GM19099 (cell line): Measurements from ENCODE around the gene COL28A1.

Source experiments
- POLR2A ChIP-seq: IDR thresholded peaks from 3 replicates; pipeline ENCODE4 v1.6.1; 2011; ENCODE audit warnings: low read depth; ENCODE audit not compliant: insufficient read length; ENCODE audit errors: extremely low read depth

COL28A1 gene

GRCh38 chr7:7535691-7536090 lies at the start of gene COL28A1:
Gene COL28A1, minus strand, starts transcription at chr7:7535873. Its CDS starts 2,998 bp downstream, at chr7:7532875.
- no peak for TF ChIP-seq POLR2A

GRCh38 chr7:7584653-7585052 lies 49.0 kb upstream of the COL28A1 start:
- no peak for TF ChIP-seq POLR2A

DNA sequence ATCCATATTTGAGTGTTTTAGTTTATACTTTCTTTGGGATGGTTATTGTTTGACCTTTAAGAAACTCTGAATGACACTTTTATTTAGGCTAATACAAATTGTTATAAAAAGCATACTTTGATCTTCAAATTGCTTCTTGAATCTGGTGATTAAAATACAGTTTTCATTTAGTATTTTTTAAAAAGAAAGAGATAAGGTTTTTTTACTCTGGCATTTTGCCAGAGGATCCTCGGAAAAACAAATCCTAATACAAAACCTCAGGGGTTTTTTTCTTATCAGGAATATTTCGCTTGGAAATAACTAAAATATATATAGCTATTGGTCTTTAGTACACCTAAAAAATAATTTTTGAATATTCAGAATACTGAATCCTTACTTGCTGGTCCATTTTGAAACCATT lies 48.1 kb upstream of the COL28A1 start:
- TF ChIP-seq POLR2A, result no peak

GRCh38 chr7:7582596-7582995 lies 46.9 kb upstream of the COL28A1 start:
- no peak for TF ChIP-seq POLR2A

GRCh38 chr7:7581531-7582179 lies 46.0 kb upstream of the COL28A1 start:
- TF ChIP-seq POLR2A, result no peak

GRCh38 chr7:7579638-7580037 lies 44.0 kb upstream of the COL28A1 start:
- no peak for TF ChIP-seq POLR2A

DNA sequence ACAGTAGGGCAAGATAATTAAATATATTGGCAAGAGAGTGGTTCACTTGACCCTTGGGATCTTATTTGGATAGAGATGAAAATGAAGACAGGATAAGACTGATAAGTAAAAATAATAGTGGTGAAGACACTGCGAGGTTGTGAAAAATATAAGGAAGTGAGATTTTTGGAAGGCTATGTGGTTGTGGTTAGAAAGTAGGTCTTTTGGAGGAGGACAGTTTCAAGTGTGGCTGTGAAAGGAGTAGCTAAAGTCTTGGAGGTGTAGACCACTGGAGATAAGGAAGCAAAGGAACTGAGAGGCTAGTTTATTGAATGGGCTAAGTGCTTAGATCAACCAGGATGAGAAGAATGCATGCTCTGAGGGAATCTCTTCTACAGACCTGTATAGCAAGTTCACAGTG lies 42.2 kb upstream of the COL28A1 start:
- no peak for TF ChIP-seq POLR2A

GRCh38 chr7:7576344-7576743 lies 40.7 kb upstream of the COL28A1 start:
- no peak for TF ChIP-seq POLR2A

DNA sequence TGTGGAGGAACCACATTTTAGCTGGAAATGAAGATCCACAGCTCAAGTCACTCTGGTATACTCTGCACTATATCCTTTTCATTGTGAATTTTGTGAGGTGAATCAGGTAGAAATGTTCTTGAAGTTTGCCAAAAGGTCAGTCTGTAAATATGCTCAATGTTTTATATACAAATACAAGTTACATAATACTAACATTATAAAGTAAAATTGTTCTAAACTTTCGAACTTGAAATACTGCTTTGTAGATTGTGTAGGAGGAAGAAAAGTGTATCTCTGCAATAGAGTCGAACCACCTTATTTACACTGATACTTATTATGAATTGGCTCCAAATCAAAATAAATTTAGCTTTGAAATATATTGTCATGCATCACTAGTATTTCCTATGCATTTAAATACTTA lies 38.0 kb upstream of the COL28A1 start:
- no peak for TF ChIP-seq POLR2A

DNA sequence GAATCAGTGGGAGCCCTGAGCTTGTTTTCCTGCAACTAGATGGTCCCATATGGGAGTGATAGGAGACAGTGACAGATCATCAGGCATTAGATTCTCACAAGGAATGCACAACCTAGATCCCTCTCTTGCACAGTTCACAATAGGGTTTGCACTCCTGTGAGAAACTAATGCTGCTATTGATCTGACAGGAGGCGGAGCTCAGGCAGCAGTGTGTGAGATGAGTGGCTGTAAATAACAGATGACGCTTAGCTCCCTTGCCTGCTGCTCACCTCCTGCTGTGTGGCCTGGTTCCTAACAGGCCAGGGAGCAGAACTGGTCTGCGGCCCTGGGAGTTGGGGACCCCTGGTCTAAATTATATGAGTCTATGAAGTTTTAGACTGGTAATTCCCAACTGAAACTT lies 34.9 kb upstream of the COL28A1 start:
- no peak for TF ChIP-seq POLR2A

GRCh38 chr7:7569615-7570014 lies 33.9 kb upstream of the COL28A1 start:
- TF ChIP-seq POLR2A, result no peak

GRCh38 chr7:7569081-7569527 lies 33.4 kb upstream of the COL28A1 start:
- TF ChIP-seq POLR2A, result peak; percentile 33

DNA sequence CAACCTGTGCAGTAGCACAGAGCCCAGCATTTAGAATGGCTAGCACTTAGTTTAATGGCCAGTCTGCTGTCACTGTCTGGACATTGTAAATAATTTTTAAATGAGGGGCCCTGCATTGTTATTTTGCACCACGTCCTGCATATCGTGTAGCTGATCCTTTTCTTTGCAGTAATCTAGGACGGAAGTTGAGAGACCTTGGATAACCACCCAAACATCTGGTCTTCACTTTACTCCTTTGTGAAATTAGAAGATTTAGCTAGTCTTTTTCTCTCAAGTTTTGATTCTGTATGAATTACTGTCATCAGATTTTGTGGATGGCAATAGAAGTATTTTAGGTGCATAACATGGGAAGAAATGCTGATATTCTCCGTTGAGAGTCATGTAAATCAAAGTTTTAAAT lies 32.9 kb upstream of the COL28A1 start:
- TF ChIP-seq POLR2A, result peak; percentile 9

- TF ChIP-seq POLR2A, result no peak
Measured at GRCh38 chr7:7567898-7568531, 32.3 kb upstream of the COL28A1 start.

DNA sequence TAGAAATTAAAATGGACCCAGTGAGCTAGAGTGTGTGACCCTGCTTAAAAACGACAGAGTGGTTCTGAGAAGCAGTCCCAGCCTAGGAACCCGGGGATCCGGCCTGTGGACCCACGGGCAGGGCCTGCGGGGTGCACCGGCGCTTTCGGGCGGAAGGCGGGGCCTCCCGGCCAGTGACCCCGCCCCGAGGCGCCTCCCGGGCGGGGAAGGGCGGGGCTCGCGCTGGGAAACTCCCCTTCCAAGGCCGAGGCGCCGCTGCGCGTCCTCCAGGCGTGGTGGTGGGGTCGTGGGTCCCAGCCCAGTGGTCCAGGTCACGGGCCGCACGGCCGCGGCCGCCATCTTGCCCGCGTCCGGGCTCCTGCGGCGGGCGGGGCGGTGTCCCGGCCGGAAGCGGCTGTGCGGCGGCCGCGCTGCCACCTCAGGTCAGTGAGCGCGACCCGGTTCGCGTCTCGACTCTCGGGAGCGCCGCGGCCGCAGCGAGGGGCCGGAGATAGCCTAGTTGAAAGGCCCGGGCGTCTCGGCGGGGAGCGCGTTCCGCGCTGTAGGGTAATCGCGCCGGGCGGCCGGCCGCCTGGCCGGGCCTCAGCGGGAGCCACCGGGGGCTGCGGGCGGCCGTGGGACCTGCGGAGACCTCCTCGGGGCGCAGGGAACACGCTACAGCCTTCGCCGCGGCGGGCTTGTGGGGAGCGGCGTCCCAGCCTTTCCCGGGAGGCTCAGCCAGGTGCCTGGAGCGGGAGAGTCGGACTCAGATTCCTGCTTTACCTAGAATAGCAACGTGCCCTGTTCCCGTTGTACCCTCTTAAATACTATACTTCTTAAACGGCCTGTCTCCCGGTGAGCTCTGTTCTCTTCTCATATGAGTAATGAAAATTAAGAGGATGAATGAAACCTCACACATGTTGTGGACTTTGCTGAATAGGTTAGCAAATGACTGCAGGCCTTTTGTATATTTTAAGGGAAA lies 31.3 kb upstream of the COL28A1 start, which contains the start of gene MIOS:
Gene MIOS (plus strand): TSS at position 234 of the 961 bp plus-strand sequence. CDS start 5,592 bp downstream, outside the sequence.
- peak; percentile 88 for TF ChIP-seq POLR2A

DNA sequence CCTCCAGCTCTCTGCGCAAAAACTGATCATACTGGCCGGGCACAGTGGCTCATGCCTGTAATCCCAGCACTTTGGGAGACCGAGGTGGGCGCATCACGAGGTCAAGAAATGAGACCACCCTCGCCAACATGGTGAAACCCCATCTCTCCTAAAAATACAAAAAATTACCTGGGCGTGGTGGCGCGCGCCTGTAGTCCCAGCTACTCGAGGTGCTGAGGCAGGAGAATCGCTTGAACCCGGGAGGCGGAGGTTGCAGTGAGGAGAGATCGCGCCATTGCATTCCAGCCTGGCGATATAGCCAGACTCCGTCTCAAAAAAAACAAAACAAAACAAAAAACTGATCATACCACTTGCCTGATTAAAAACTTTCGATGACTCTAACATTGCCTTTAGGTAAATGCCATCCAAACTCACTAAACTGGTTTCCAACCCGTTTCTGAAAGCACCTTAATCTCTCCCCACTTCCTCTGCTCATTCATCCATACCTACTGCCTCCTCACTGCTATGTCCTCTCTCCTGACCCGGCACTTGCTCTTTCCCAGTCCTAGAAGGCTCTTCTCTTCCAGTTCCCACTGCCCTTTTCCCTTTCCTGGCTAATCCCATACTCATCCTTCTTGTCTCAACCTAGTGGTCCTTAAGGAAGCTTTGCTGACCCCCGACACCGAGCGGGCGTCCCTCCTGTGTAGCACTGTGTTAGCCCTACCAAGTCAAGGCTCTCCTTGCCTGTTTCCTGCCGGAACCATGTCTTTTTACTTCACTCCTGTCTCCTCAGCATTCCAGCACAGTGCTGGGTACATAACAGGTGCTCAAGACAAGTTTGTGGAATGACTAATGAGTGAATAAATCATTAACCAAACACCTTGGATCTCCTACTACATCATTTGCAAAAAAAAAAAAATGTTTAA lies 30.3 kb upstream of the COL28A1 start:
- TF ChIP-seq POLR2A, result no peak
